Spleen (tissue), 11 donors: ENCODE data around the gene BSND. TPM values are rescaled to one million over a fixed set of nuclear protein-coding genes. Genes with fewer than 3 reads are reported as not detected.
A peak's percentile ranks its signal among the peaks of the same experiment; 100 is the strongest.

Source experiments
- DNase-seq: peaks from one replicate; pipeline ENCODE4 v3.0.0-alpha.2; 2020
- H3K27ac ChIP-seq, 8 donors: fragments of 200-600 bp; sonication (generic) in 7 of 8; 1 replicate in 4 of 8; 2 replicates in 4 of 8; pipeline versions ENCODE4 v1.5.0 to v1.8.0; 2016 to 2021; ENCODE audit warnings: inconsistent platforms in 4 of 8, mild to moderate bottlenecking in 4 of 8, moderate library complexity in 1 of 8
- H3K27me3 ChIP-seq, 7 donors: fragments of 200-600 bp; sonication (generic) in 6 of 7; replicated peaks in 1 of 7; 1 replicate in 4 of 7; 2 replicates in 3 of 7; pipeline versions ENCODE4 v1.5.0 to v1.8.0; 2016 to 2021; ENCODE audit warnings: inconsistent platforms in 3 of 7, mild to moderate bottlenecking in 1 of 7
- H3K36me3 ChIP-seq, 6 donors: fragments of 200-600 bp; sonication (generic) in 5 of 6; 1 replicate in 4 of 6; 2 replicates in 2 of 6; pipeline versions ENCODE4 v1.5.0 to v1.8.0; 2016 to 2021; ENCODE audit warnings: inconsistent platforms in 2 of 6
- H3K4me1 ChIP-seq, 6 donors: fragments of 200-600 bp; sonication (generic) in 5 of 6; 1 replicate in 3 of 6; 2 replicates in 3 of 6; pipeline versions ENCODE4 v1.5.0 to v1.8.0; 2016 to 2021; ENCODE audit warnings: inconsistent platforms in 3 of 6
- H3K4me3 ChIP-seq, 8 donors: fragments of 200-600 bp; sonication (generic) in 7 of 8; 1 replicate in 4 of 8; 2 replicates in 4 of 8; pipeline versions ENCODE4 v1.5.0 to v1.8.0; 2016 to 2021; ENCODE audit warnings: inconsistent platforms in 4 of 8, mild to moderate bottlenecking in 4 of 8, moderate library complexity in 2 of 8
- H3K9me3 ChIP-seq, 8 donors: fragments of 200-600 bp; sonication (generic) in 7 of 8; 1 replicate in 4 of 8; 2 replicates in 4 of 8; pipeline versions ENCODE4 v1.5.0 to v1.8.0; 2016 to 2021; ENCODE audit warnings: inconsistent platforms in 4 of 8
- POLR2A ChIP-seq, 3 donors: fragments of 450-650 bp; IDR thresholded peaks; one replicate each; pipeline ENCODE4 v1.5.1; 2017; ENCODE audit warnings: antibody characterized with exemption in 3 of 3, mild to moderate bottlenecking in 1 of 3
- POLR2AphosphoS5 ChIP-seq, 3 donors: sonication (generic); formaldehyde crosslinking; IDR thresholded peaks; one replicate each; pipeline ENCODE4 v1.5.1; 2017; ENCODE audit warnings: antibody characterized with exemption in 3 of 3
- WGBS, 5 donors: extraction: QIAGEN DNeasy Blood & Tissue Kit in 3 of 5; methylation state at CpG; one replicate each; pipeline versions ENCODE4 v1.1.5 to v1.1.7; 2013 to 2018; 5-methylcytosine and 5-hydroxymethylcytosine counted together
- intact Hi-C: fragments of 100-400 bp; cut with DNase I; formaldehyde crosslinking; loops from one replicate; pipeline ENCODE4 v1.15.0; 2023; ENCODE audit warnings: low total_unique reads
- polyA plus RNA-seq, 3 donors: library from polyadenylated mRNA; stranded (reverse); fragments of 200-250 nt; gene quantifications; one replicate each; pipeline ENCODE4 v1.2.1, GENCODE V29; 2013
- total RNA-seq, 7 donors: library from RNA; depleted of rRNA in 3 of 7; stranded (reverse); fragments of >200 nt in 3 of 7; fragmentation: NEBNext Ultra II Directional in 4 of 7; extraction: Animal tissue kit (Norgen Biotek cat#: 25700) in 4 of 7; gene quantifications; one replicate each; pipeline versions ENCODE4 v1.1.0 to v1.2.1, GENCODE V29; 2016 to 2021
- TF ChIP-seq, protein P1 (sequence below), 11 experiments: fragments of 200-600 bp in 7 of 11; fragments of 450-650 bp in 4 of 11; sonication (generic) in 4 of 11; IDR thresholded peaks in 8 of 11; conservative IDR thresholded peaks in 3 of 11; 1 replicate in 7 of 11; 2 replicates in 4 of 11; pipeline versions ENCODE4 v1.4.0 to v1.8.0; 2016 to 2021; ENCODE audit warnings: antibody characterized with exemption in 11 of 11, inconsistent platforms in 4 of 11, mild to moderate bottlenecking in 1 of 11
- donor health status: healthy with polysubstance abuse.
- donor health status: DM: no; HTN: no; CAD: no; lungs with moderate emphysema.
- donor health status: DM: no; HTN: no; CAD: no.
- donor health status: Bipolar disorder and iron deficiency.
- donor health status: healthy.
- donor health status: DM: no; HTN: no; CAD: no.
- donor health status: DM: yes; HTN: yes; CAD: no.

Gene BSND
- total and polyA plus RNA-seq, 10 donors = 0.02 to 0.20 (median 0.09) TPM; not detected in 5

DNA sequence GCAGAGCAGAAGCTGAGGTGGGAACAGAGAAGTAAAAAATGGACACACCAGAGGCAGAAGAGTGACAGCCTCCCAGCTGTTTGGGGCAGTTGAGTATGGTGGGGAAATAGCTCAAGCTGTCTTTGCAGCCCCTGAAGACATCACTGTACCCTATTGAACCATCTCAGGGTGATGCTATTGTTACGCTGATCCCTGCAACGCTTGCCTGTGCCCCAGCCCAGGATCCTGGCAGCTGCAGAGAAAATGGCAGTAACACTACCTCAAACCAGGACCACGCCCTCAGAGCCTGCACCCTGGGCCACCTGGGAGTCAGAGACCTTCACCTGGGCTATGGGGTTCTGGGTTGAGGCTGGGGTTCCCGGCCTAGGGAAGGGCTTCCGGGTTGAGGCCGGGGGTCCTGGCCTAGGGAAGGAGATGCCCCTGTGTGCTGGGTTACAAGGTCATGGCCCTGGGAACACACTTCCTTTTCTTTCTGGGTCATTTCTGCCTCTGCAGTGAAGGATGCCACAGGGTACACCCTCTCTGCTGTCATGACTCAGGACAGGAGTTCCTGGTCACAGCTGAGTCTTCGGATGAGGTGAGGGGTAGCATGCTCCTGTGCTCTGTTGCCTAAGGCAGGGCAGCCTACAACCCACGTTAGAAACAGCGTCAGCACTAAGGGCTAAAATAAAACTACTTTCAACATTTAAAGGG, 11.6 kb downstream of the BSND start:
- Histone ChIP-seq H3K4me3 (no peak overlapping the region), H3K4me1 (no peaks in the 10 kb centered on the region), H3K36me3 (no peaks in the 10 kb centered on the region), H3K27me3 (peaks cover 0 to 25% (median 0%) of the 10 kb centered on the region in 7 donors), H3K9me3 (no peaks in the 10 kb centered on the region), H3K27ac (no peak overlapping the region)
- WGBS, 5 donors = 66 to 84% (median 83%) methylated on average over 8 to 9 of the region's 9 CpGs
- TF ChIP-seq POLR2A (IDR thresholded peaks at IDR 0.05) = no peak
- TF ChIP-seq, protein P1, sequence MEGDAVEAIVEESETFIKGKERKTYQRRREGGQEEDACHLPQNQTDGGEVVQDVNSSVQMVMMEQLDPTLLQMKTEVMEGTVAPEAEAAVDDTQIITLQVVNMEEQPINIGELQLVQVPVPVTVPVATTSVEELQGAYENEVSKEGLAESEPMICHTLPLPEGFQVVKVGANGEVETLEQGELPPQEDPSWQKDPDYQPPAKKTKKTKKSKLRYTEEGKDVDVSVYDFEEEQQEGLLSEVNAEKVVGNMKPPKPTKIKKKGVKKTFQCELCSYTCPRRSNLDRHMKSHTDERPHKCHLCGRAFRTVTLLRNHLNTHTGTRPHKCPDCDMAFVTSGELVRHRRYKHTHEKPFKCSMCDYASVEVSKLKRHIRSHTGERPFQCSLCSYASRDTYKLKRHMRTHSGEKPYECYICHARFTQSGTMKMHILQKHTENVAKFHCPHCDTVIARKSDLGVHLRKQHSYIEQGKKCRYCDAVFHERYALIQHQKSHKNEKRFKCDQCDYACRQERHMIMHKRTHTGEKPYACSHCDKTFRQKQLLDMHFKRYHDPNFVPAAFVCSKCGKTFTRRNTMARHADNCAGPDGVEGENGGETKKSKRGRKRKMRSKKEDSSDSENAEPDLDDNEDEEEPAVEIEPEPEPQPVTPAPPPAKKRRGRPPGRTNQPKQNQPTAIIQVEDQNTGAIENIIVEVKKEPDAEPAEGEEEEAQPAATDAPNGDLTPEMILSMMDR (IDR thresholded peaks at IDR 0.05 in 8 of 11, conservative IDR thresholded peaks at IDR 0.05 in 3 of 11) = no peak
- TF ChIP-seq POLR2AphosphoS5 (IDR thresholded peaks at IDR 0.05) = no peak
- intact Hi-C loops = no loop called here
- DNase-seq = peak; percentile 18

DNA sequence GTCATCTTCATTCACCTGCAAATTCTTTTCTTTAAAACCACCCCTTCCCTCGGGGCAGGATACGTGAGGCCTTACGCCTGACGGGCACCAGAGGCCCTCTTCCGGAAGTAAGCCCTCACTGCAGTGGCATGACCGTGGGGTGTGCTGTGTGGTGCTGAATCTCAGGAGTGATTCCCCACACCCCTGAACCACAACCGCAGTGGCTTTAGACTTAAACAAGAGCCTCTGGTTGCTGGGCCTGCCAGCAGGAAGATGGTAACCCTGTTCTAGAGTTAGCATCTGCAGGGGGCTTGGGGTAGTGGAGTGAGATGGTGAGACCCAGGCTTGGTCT, 12.1 kb downstream of the BSND start:
- TF ChIP-seq, protein P1 (IDR thresholded peaks at IDR 0.05 in 8 of 11, conservative IDR thresholded peaks at IDR 0.05 in 3 of 11) = no peak
- TF ChIP-seq POLR2AphosphoS5 (IDR thresholded peaks at IDR 0.05) = no peak
- Histone ChIP-seq H3K36me3 (no peaks in the 10 kb centered on the region), H3K27me3 (peaks cover 0 to 25% (median 0%) of the 10 kb centered on the region in 7 donors), H3K4me3 (no peak overlapping the region), H3K9me3 (no peaks in the 10 kb centered on the region), H3K4me1 (no peaks in the 10 kb centered on the region), H3K27ac (no peak overlapping the region)
- intact Hi-C loops = no loop called here
- 76 to 94% (median 87%) methylated on average over 7 of the region's 7 CpGs for WGBS, 5 donors
- DNase-seq = peak; percentile 31

DNA sequence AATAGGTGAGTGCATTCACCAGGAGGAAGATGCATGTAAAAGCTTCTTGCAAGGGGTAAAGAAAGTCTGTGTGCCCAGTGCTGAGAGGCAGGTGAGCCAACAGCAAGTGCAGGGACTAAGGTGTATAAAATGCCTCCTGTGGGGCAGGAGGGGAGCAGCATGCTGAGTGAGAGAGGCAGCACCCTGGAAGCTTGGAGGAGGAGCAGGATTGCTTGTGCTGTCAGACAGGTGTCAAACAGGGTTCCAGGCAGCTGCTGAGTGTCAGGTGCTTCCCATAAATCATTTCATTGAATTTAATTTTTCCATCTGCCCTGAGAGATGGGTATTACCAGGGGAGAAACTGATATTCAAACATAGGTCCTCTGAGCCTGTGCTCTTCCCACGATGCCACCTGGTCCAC, 13.9 kb downstream of the BSND start:
- intact Hi-C loops = no loop called here
- WGBS, 5 donors = 78 to 88% (median 84%) methylated on average over 1 of the region's 1 CpG
- Histone ChIP-seq H3K36me3 (no peaks in the 10 kb centered on the region), H3K9me3 (no peaks in the 10 kb centered on the region), H3K4me3 (no peak overlapping the region), H3K4me1 (no peaks in the 10 kb centered on the region), H3K27ac (no peak overlapping the region), H3K27me3 (peaks cover 0 to 25% (median 0%) of the 10 kb centered on the region in 7 donors)
- TF ChIP-seq POLR2A (IDR thresholded peaks at IDR 0.05) (no peak), POLR2AphosphoS5 (IDR thresholded peaks at IDR 0.05) (no peak)
- TF ChIP-seq, protein P1 (IDR thresholded peaks at IDR 0.05 in 8 of 11, conservative IDR thresholded peaks at IDR 0.05 in 3 of 11) = no peak
- DNase-seq = no peak

DNA sequence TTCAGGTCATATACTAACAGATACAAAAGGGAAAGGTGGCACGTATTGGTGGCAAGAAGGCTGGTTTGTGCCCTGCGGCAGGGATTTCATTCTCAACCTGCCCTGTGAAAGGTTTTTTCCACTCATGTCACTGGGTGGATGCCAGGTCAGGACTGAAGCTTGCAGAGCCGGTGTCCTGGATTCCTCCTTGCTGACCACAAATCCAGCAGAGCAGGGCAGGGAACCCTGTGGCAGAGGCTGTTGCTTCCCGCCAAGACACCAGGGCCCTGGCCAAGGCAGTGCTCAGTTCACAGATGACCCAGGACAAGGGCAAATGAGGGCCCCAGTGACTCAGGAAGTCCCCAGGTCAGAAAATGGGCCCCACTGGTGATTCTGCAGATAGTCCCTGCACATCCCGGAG, 16.4 kb downstream of the BSND start:
- no peak overlapping the region for H3K27ac ChIP-seq
- no peaks in the 10 kb centered on the region for H3K4me1 ChIP-seq
- 79 to 92% (median 89%) methylated on average over 5 of the region's 5 CpGs for WGBS, 5 donors
- intact Hi-C loops = no loop called here
- TF ChIP-seq, protein P1 (IDR thresholded peaks at IDR 0.05 in 8 of 11, conservative IDR thresholded peaks at IDR 0.05 in 3 of 11) = no peak
- TF ChIP-seq POLR2AphosphoS5 (IDR thresholded peaks at IDR 0.05) (no peak), POLR2A (IDR thresholded peaks at IDR 0.05) (no peak)
- H3K4me3 ChIP-seq = no peak overlapping the region
- H3K27me3 ChIP-seq = peaks cover 0 to 36% (median 0%) of the 10 kb centered on the region in 7 donors
- H3K9me3 ChIP-seq = no peaks in the 10 kb centered on the region
- peak; percentile 41 for DNase-seq
- no peaks in the 10 kb centered on the region for H3K36me3 ChIP-seq
